Karpas-422 (cell line): ENCODE results near the gene CACNA1C. TPM values are rescaled to one million over a fixed set of nuclear protein-coding genes. Genes with fewer than 3 reads are reported as not detected.

Source experiments
- DNase-seq: peaks from one replicate; pipeline ENCODE4 v3.0.0-alpha.2; 2015
- H2AFZ ChIP-seq: fragments of 200-600 bp; sonication (generic); 2 replicates; pipeline ENCODE4 v1.6.1; 2014; ENCODE audit warnings: antibody characterized with exemption, low read length, mixed read lengths
- H3K27ac ChIP-seq: fragments of 200-600 bp; sonication (generic); 2 replicates; pipeline ENCODE4 v1.5.1; 2014; ENCODE audit warnings: mild to moderate bottlenecking, low read length, moderate library complexity
- H3K27me3 ChIP-seq: fragments of 200-600 bp; sonication (generic); 2 replicates; pipeline ENCODE4 v1.6.1; 2014; ENCODE audit warnings: low read length, mixed read lengths
- H3K36me3 ChIP-seq: fragments of 200-600 bp; sonication (generic); 2 replicates; pipeline ENCODE4 v1.6.1; 2014; ENCODE audit warnings: low read length, mixed read lengths; ENCODE audit not compliant: insufficient read depth
- H3K4me1 ChIP-seq: fragments of 200-600 bp; sonication (generic); 2 replicates; pipeline ENCODE4 v1.6.1; 2014; ENCODE audit warnings: mild to moderate bottlenecking, low read length, mixed read lengths
- H3K4me2 ChIP-seq: fragments of 200-600 bp; sonication (generic); 2 replicates; pipeline ENCODE4 v1.6.1; 2014; ENCODE audit warnings: low read length, low read depth, mild to moderate bottlenecking; ENCODE audit not compliant: poor library complexity, severe bottlenecking
- H3K4me3 ChIP-seq: fragments of 200-600 bp; sonication (generic); 2 replicates; pipeline ENCODE4 v1.5.1; 2014; ENCODE audit warnings: mild to moderate bottlenecking, antibody characterized with exemption, low read length, mixed read lengths
- H3K79me2 ChIP-seq: fragments of 200-600 bp; sonication (generic); 2 replicates; pipeline ENCODE4 v1.6.1; 2014; ENCODE audit warnings: mild to moderate bottlenecking, low read length, mixed read lengths
- H3K9ac ChIP-seq: fragments of 200-600 bp; sonication (generic); 2 replicates; pipeline ENCODE4 v1.6.0; 2014; ENCODE audit warnings: low read length
- H3K9me2 ChIP-seq: fragments of 200-600 bp; sonication (generic), shearing (Covaris generic); replicated peaks from 2 replicates; pipeline ENCODE4 v1.6.0; 2014; ENCODE audit warnings: mild to moderate bottlenecking, low read length, moderate library complexity; ENCODE audit not compliant: insufficient read depth
- H3K9me3 ChIP-seq: fragments of 300-700, 200-600 bp; sonication (generic); 2 replicates; pipeline ENCODE4 v1.6.1; 2014; ENCODE audit warnings: low read length, mixed read lengths
- H4K20me1 ChIP-seq: fragments of 200-600 bp; sonication (generic); 2 replicates; pipeline ENCODE4 v1.6.1; 2014; ENCODE audit warnings: mild to moderate bottlenecking, antibody characterized with exemption, low read length, low read depth; ENCODE audit not compliant: insufficient read depth
- total RNA-seq: library from RNA; depleted of rRNA; stranded (reverse); fragments of >200 nt; shearing (Covaris generic); gene quantifications from 2 replicates; pipeline ENCODE4 v1.2.3, GENCODE V29; 2014; ENCODE audit warnings: low replicate concordance

Gene CACNA1C
- total RNA-seq, 1 experiment from 2014 or later = 0.11 TPM

GRCh38 chr12:2046957-2047356, 5.8 kb upstream of the CACNA1C start:
- H3K9me2 ChIP-seq = no peaks in the 10 kb centered on the region
- H4K20me1 ChIP-seq = no peaks in the 10 kb centered on the region
- H3K27me3 ChIP-seq = no peaks in the 10 kb centered on the region
- no peaks in the 10 kb centered on the region for H3K79me2 ChIP-seq
- no peak overlapping the region for H3K9ac ChIP-seq
- peaks cover 10% of the 10 kb centered on the region for H3K4me1 ChIP-seq
- no peaks in the 10 kb centered on the region for H3K9me3 ChIP-seq
- no peak overlapping the region for H3K27ac ChIP-seq
- H3K36me3 ChIP-seq = no peaks in the 10 kb centered on the region
- H3K4me3 ChIP-seq = no peak overlapping the region
- no peak for DNase-seq
- H2AFZ ChIP-seq = no peak overlapping the region
- H3K4me2 ChIP-seq = no peak overlapping the region

- no peaks in the 10 kb centered on the region for H4K20me1 ChIP-seq
- no peaks in the 10 kb centered on the region for H3K36me3 ChIP-seq
- no peaks in the 10 kb centered on the region for H3K9me2 ChIP-seq
- no peak overlapping the region for H3K4me3 ChIP-seq
- H3K79me2 ChIP-seq = no peaks in the 10 kb centered on the region
- H2AFZ ChIP-seq = no peak overlapping the region
- no peaks in the 10 kb centered on the region for H3K9me3 ChIP-seq
- H3K4me2 ChIP-seq = no peak overlapping the region
- H3K9ac ChIP-seq = no peak overlapping the region
- peaks cover 10% of the 10 kb centered on the region for H3K4me1 ChIP-seq
- no peak for DNase-seq
- H3K27me3 ChIP-seq = no peaks in the 10 kb centered on the region
- no peak overlapping the region for H3K27ac ChIP-seq
These were observed 5.0 kb upstream of the CACNA1C start for GRCh38 chr12:2047752-2048151.

- H3K4me1 ChIP-seq = peaks cover 10% of the 10 kb centered on the region
- DNase-seq = no peak
- no peaks in the 10 kb centered on the region for H3K36me3 ChIP-seq
- H4K20me1 ChIP-seq = no peaks in the 10 kb centered on the region
- no peak overlapping the region for H3K27ac ChIP-seq
- no peaks in the 10 kb centered on the region for H3K27me3 ChIP-seq
- no peaks in the 10 kb centered on the region for H3K79me2 ChIP-seq
- no peak overlapping the region for H3K4me3 ChIP-seq
- H3K9ac ChIP-seq = no peak overlapping the region
- H3K9me2 ChIP-seq = no peaks in the 10 kb centered on the region
- no peak overlapping the region for H2AFZ ChIP-seq
- H3K4me2 ChIP-seq = peak overlapping the region; percentile 4
- H3K9me3 ChIP-seq = no peaks in the 10 kb centered on the region
These were observed 2.9 kb upstream of the CACNA1C start for GRCh38 chr12:2049604-2050540.

- H3K4me2 ChIP-seq = no peak overlapping the region
- no peaks in the 10 kb centered on the region for H3K27me3 ChIP-seq
- H3K27ac ChIP-seq = no peak overlapping the region
- H4K20me1 ChIP-seq = no peaks in the 10 kb centered on the region
- H3K4me1 ChIP-seq = peaks cover 10% of the 10 kb centered on the region
- no peak overlapping the region for H3K4me3 ChIP-seq
- no peak overlapping the region for H3K9ac ChIP-seq
- H3K9me3 ChIP-seq = no peaks in the 10 kb centered on the region
- H3K36me3 ChIP-seq = no peaks in the 10 kb centered on the region
- no peak overlapping the region for H2AFZ ChIP-seq
- H3K79me2 ChIP-seq = no peaks in the 10 kb centered on the region
- no peaks in the 10 kb centered on the region for H3K9me2 ChIP-seq
- DNase-seq = no peak
These were observed 826 bp upstream of the CACNA1C start for GRCh38 chr12:2051700-2052621.

- Histone ChIP-seq H3K36me3 (no peaks in the 10 kb centered on the region), H3K27me3 (no peaks in the 10 kb centered on the region), H3K9me3 (no peaks in the 10 kb centered on the region), H3K4me3 (no peak overlapping the region), H3K9ac (no peak overlapping the region), H3K79me2 (no peaks in the 10 kb centered on the region), H4K20me1 (no peaks in the 10 kb centered on the region), H3K4me1 (peaks cover 10% of the 10 kb centered on the region), H3K4me2 (no peak overlapping the region), H3K9me2 (no peaks in the 10 kb centered on the region), H3K27ac (no peak overlapping the region), H2AFZ (no peak overlapping the region)
- no peak for DNase-seq
These were observed 904 bp downstream of the CACNA1C start for GRCh38 chr12:2053691-2054090.

- Histone ChIP-seq H3K36me3 (no peaks in the 10 kb centered on the region), H2AFZ (no peak overlapping the region), H3K9ac (no peak overlapping the region), H4K20me1 (no peaks in the 10 kb centered on the region), H3K4me3 (no peak overlapping the region), H3K9me3 (no peaks in the 10 kb centered on the region), H3K4me1 (peaks cover 8% of the 10 kb centered on the region), H3K27ac (no peak overlapping the region), H3K27me3 (no peaks in the 10 kb centered on the region), H3K9me2 (no peaks in the 10 kb centered on the region), H3K4me2 (no peak overlapping the region), H3K79me2 (no peaks in the 10 kb centered on the region)
- DNase-seq = no peak
These were observed 1.6 kb downstream of the CACNA1C start for GRCh38 chr12:2054091-2055018.

- Histone ChIP-seq H3K27me3 (no peaks in the 10 kb centered on the region), H3K27ac (no peak overlapping the region), H2AFZ (no peak overlapping the region), H3K36me3 (no peaks in the 10 kb centered on the region), H3K4me3 (no peak overlapping the region), H3K4me1 (no peaks in the 10 kb centered on the region), H3K9me2 (no peaks in the 10 kb centered on the region), H3K9me3 (no peaks in the 10 kb centered on the region), H4K20me1 (no peaks in the 10 kb centered on the region), H3K9ac (no peak overlapping the region), H3K4me2 (no peak overlapping the region), H3K79me2 (no peaks in the 10 kb centered on the region)
- DNase-seq = peak; percentile 89
These were observed 4.4 kb downstream of the CACNA1C start for GRCh38 chr12:2057041-2057794.
